Astrocyte of the hippocampus (primary cell): ENCODE measurements around the gene PDE2A.

Experiments
- DNase-seq: peaks from one replicate; pipeline ENCODE4 v3.0.0; 2011; ENCODE audit warnings: low read depth, low spot score

The PDE2A gene

GRCh38 chr11:72615329-72615728, 58.9 kb downstream of the PDE2A start:
- no peak for DNase-seq

- DNase-seq = no peak
Measured at GRCh38 chr11:72614381-72614780, 59.8 kb downstream of the PDE2A start.

- no peak for DNase-seq
Measured at GRCh38 chr11:72613977-72614376, 60.2 kb downstream of the PDE2A start.

- DNase-seq = no peak
Measured at GRCh38 chr11:72613450-72613849, 60.8 kb downstream of the PDE2A start.

- no peak for DNase-seq
Measured at GRCh38 chr11:72609476-72609875, 64.7 kb downstream of the PDE2A start.

- DNase-seq = peak; percentile 20
Measured at GRCh38 chr11:72609045-72609444, 65.2 kb downstream of the PDE2A start.

GRCh38 chr11:72607496-72607895, 66.7 kb downstream of the PDE2A start:
- DNase-seq = no peak

GRCh38 chr11:72606748-72607468, 67.3 kb downstream of the PDE2A start:
- no peak for DNase-seq

GRCh38 chr11:72605973-72606747, 68.1 kb downstream of the PDE2A start:
- no peak for DNase-seq

- no peak for DNase-seq
Measured at GRCh38 chr11:72604256-72604655, 70.0 kb downstream of the PDE2A start.

- DNase-seq = no peak
Measured at GRCh38 chr11:72602250-72602904, 71.8 kb downstream of the PDE2A start.

- DNase-seq = no peak
Measured at GRCh38 chr11:72600557-72600956, 73.7 kb downstream of the PDE2A start.

GRCh38 chr11:72599325-72600117, 74.7 kb downstream of the PDE2A start:
- DNase-seq = no peak

GRCh38 chr11:72598906-72599305, 75.3 kb downstream of the PDE2A start:
- peak; percentile 54 for DNase-seq

- DNase-seq = no peak
Measured at GRCh38 chr11:72598466-72598865, 75.8 kb downstream of the PDE2A start.

GRCh38 chr11:72597721-72598120, 76.5 kb downstream of the PDE2A start:
- DNase-seq = no peak

- no peak for DNase-seq
Measured at GRCh38 chr11:72595292-72595684, 78.9 kb downstream of the PDE2A start.

- no peak for DNase-seq
Measured at GRCh38 chr11:72594493-72595291, 79.5 kb downstream of the PDE2A start.

GRCh38 chr11:72592698-72593495, 81.3 kb downstream of the PDE2A start:
- DNase-seq = no peak
